RWPE2 (cell line): ENCODE results near the gene CYB5A.
A peak's percentile ranks its signal among the peaks of the same experiment; 100 is the strongest.

Experiments
- ATAC-seq: fragments of 200-7000 bp; cut with Tn5 transposase; 3 replicates; pipeline ENCODE4 v1.9.1; 2021; ENCODE audit warnings: low read depth
- DNase-seq: peaks from one replicate; pipeline ENCODE4 v3.0.0-alpha.2; 2020; ENCODE audit warnings: low spot score
- H3K27ac ChIP-seq: fragments of 450-650 bp; 2 replicates; pipeline ENCODE4 v1.5.1; 2017; ENCODE audit warnings: mild to moderate bottlenecking; ENCODE audit not compliant: poor library complexity, severe bottlenecking
- H3K27me3 ChIP-seq: fragments of 250-450 bp; sonication (Bioruptor Pico); 2 replicates; pipeline ENCODE4 v1.5.1; 2021; ENCODE audit warnings: mild to moderate bottlenecking, moderate library complexity; ENCODE audit not compliant: insufficient read depth, poor library complexity, severe bottlenecking
- H3K36me3 ChIP-seq: fragments of 250-450 bp; sonication (Bioruptor Pico); 2 replicates; pipeline ENCODE4 v1.5.1; 2020; ENCODE audit warnings: low read depth, mild to moderate bottlenecking, moderate library complexity
- H3K4me1 ChIP-seq: fragments of 250-450 bp; sonication (Bioruptor Pico); 2 replicates; pipeline ENCODE4 v1.5.1; 2021; ENCODE audit warnings: mild to moderate bottlenecking, moderate library complexity; ENCODE audit not compliant: insufficient read depth, poor library complexity, severe bottlenecking
- H3K4me3 ChIP-seq: fragments of 250-450 bp; sonication (Bioruptor Pico); 2 replicates; pipeline ENCODE4 v1.5.1; 2021; ENCODE audit warnings: mild to moderate bottlenecking, moderate library complexity; ENCODE audit not compliant: severe bottlenecking
- H3K9me3 ChIP-seq: fragments of 250-450 bp; sonication (Bioruptor Pico); 2 replicates; pipeline ENCODE4 v1.5.1; 2021; ENCODE audit warnings: mild to moderate bottlenecking, moderate library complexity; ENCODE audit not compliant: severe bottlenecking
- CTCF ChIP-seq: fragments of 450-650 bp; IDR thresholded peaks from one replicate; pipeline ENCODE4 v1.5.1; 2017; ENCODE audit warnings: mild to moderate bottlenecking, moderate library complexity; ENCODE audit not compliant: poor library complexity, severe bottlenecking

CYB5A gene

GRCh38 chr18:74215863-74216262 lies 75.9 kb downstream of the CYB5A start:
- Histone ChIP-seq H3K27me3 (no peaks in the 10 kb centered on the region), H3K4me3 (no peak overlapping the region), H3K4me1 (peaks cover 4% of the 10 kb centered on the region), H3K9me3 (no peaks in the 10 kb centered on the region), H3K36me3 (no peaks in the 10 kb centered on the region), H3K27ac (no peak overlapping the region)
- DNase-seq (no peak), ATAC-seq (no peak)
- TF ChIP-seq CTCF = no peak

GRCh38 chr18:74213429-74213828 lies 78.3 kb downstream of the CYB5A start:
- ATAC-seq = no peak

GRCh38 chr18:74204526-74205152 lies 87.1 kb downstream of the CYB5A start:
- H3K4me3 ChIP-seq = no peak overlapping the region
- no peaks in the 10 kb centered on the region for H3K9me3 ChIP-seq
- TF ChIP-seq CTCF = no peak
- no peaks in the 10 kb centered on the region for H3K4me1 ChIP-seq
- ATAC-seq = 0 out of 3 replicates have a peak, but pooled peaks have one; percentile 31
- H3K27ac ChIP-seq = no peak overlapping the region
- no peaks in the 10 kb centered on the region for H3K27me3 ChIP-seq
- no peaks in the 10 kb centered on the region for H3K36me3 ChIP-seq
- no peak for DNase-seq

More at GRCh38 chr18:74213429-74213828, 78.3 kb downstream of the CYB5A start:
- H3K27ac ChIP-seq = no peak overlapping the region
- H3K36me3 ChIP-seq = no peaks in the 10 kb centered on the region
- no peak for TF ChIP-seq CTCF
- no peaks in the 10 kb centered on the region for H3K4me1 ChIP-seq
- no peaks in the 10 kb centered on the region for H3K27me3 ChIP-seq
- no peaks in the 10 kb centered on the region for H3K9me3 ChIP-seq
- no peak for DNase-seq
- H3K4me3 ChIP-seq = no peak overlapping the region

GRCh38 chr18:74203811-74204210 lies 88.0 kb downstream of the CYB5A start:
- ATAC-seq = no peak
- no peak for TF ChIP-seq CTCF

More at GRCh38 chr18:74203811-74204210, 88.0 kb downstream of the CYB5A start:
- no peak for DNase-seq
- no peaks in the 10 kb centered on the region for H3K4me1 ChIP-seq
- H3K27me3 ChIP-seq = no peaks in the 10 kb centered on the region
- no peaks in the 10 kb centered on the region for H3K9me3 ChIP-seq
- H3K27ac ChIP-seq = no peak overlapping the region
- H3K4me3 ChIP-seq = no peak overlapping the region
- no peaks in the 10 kb centered on the region for H3K36me3 ChIP-seq
